ENCODE results near the gene SMAD4.

Gene SMAD4

DNA sequence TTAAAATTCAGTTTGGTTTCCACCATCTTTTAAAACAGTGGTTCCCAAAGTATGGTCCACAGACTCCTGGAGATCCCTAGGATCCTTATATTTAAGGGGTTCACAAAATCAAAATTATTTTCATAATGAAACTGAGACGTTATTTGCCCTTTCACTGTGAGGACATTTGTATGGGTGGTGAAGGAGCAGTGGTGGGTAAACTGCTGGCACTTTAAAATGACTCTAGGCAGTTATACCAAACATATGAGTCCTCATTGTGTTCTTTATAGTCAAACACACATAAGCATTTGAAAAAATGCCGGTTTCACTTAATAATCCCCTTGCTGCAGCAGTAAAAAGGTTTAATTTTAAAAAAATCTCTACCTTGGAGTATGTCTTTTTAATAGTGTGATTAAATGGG lies 7.2 kb downstream of the SMAD4 start:
- TF ChIP-seq ZBTB7A (IDR thresholded peaks at IDR 0.05; ENCODE audit: low read depth), result no peak
- TF ChIP-seq, protein P1, sequence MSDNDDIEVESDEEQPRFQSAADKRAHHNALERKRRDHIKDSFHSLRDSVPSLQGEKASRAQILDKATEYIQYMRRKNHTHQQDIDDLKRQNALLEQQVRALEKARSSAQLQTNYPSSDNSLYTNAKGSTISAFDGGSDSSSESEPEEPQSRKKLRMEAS (IDR thresholded peaks at IDR 0.05), result no peak
- no peak for TF ChIP-seq CREB1 (IDR thresholded peaks at IDR 0.05; ENCODE audit: low read depth)
- TF ChIP-seq TAF1 (IDR thresholded peaks at IDR 0.05; ENCODE audit: low read depth), result no peak
- no peak for TF ChIP-seq EGR1 (IDR thresholded peaks at IDR 0.05)
- no peak for TF ChIP-seq EP300 (IDR thresholded peaks at IDR 0.05; ENCODE audit: borderline replicate concordance)
- TF ChIP-seq YY1 (IDR thresholded peaks at IDR 0.05; ENCODE audit: low read depth), result no peak
- TF ChIP-seq FOXM1 (IDR thresholded peaks at IDR 0.05; ENCODE audit: borderline replicate concordance, low read depth), result no peak
- TF ChIP-seq CEBPB (IDR thresholded peaks at IDR 0.05), result no peak
- TF ChIP-seq, protein P2, sequence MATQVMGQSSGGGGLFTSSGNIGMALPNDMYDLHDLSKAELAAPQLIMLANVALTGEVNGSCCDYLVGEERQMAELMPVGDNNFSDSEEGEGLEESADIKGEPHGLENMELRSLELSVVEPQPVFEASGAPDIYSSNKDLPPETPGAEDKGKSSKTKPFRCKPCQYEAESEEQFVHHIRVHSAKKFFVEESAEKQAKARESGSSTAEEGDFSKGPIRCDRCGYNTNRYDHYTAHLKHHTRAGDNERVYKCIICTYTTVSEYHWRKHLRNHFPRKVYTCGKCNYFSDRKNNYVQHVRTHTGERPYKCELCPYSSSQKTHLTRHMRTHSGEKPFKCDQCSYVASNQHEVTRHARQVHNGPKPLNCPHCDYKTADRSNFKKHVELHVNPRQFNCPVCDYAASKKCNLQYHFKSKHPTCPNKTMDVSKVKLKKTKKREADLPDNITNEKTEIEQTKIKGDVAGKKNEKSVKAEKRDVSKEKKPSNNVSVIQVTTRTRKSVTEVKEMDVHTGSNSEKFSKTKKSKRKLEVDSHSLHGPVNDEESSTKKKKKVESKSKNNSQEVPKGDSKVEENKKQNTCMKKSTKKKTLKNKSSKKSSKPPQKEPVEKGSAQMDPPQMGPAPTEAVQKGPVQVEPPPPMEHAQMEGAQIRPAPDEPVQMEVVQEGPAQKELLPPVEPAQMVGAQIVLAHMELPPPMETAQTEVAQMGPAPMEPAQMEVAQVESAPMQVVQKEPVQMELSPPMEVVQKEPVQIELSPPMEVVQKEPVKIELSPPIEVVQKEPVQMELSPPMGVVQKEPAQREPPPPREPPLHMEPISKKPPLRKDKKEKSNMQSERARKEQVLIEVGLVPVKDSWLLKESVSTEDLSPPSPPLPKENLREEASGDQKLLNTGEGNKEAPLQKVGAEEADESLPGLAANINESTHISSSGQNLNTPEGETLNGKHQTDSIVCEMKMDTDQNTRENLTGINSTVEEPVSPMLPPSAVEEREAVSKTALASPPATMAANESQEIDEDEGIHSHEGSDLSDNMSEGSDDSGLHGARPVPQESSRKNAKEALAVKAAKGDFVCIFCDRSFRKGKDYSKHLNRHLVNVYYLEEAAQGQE (IDR thresholded peaks at IDR 0.05; ENCODE audit: low read depth), result no peak

DNA sequence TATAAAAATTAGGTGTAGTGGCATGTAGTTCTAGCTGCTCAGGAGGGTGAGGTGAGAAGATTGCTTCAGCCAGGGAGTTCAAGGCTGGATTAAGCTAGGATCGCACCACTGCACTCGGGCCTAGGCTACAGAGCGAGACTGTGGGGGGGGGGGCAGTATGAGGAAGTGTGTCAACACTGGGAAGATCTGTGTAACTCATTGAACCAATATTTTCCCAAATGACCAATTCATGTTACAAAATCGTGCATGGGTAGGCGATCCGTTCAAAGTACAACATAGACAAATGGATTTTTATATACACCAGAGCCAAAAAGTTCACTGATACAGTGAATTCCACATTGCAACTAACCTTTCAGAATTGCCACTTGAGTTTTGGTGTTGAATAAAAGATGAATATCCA lies 8.1 kb downstream of the SMAD4 start:
- TF ChIP-seq YY1 (IDR thresholded peaks at IDR 0.05; ENCODE audit: low read depth), result no peak
- no peak for TF ChIP-seq RAD21 (IDR thresholded peaks at IDR 0.05; ENCODE audit: low read depth)
- TF ChIP-seq TCF12 (IDR thresholded peaks at IDR 0.05; ENCODE audit: low read depth), result no peak
- TF ChIP-seq FOXM1 (IDR thresholded peaks at IDR 0.05; ENCODE audit: borderline replicate concordance, low read depth), result no peak

DNA sequence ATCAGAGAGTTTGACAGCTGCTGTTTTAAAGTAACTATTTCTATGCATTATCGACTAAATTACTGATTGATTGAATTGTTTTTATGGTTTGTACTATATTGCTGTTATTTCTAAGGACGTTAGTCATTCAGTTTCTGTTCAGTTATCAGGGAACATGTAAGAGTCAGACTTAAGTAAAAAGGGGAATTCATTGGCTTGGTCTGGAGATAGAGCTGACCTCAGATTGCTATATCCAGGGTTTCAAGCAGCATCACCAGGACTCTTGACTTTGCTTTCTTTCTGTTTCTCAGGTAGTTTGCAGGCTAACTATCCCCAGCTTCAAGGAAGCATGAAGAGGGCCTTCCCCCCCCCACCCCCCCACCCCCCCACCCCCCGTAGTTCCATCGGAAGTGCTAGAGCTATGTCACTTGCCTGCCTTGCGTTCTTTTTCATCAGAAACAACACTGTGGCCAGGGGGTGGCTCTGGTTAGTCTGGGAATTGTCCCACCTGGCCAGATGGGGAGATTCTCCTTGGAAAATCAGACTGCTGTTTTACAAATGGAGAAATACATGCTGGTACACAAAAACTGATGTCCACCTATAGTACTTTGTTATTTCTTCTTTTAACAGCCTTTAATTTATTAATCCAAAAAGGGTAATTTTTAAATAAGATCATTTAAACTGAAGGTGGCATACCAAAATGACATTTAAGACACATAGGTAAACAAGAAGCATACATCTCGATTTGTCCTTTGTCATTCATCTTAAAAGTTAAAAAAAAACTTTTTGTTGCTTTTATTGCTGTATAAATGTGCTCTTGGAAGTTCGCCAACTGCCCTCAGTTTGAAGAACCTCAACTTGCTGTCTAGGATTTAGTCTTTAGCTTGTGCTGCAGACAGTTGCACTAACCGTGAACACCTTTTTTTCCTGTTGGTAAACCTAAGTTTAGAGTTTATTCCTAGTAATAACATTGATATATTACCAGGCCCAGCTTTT lies 9.4 kb downstream of the SMAD4 start:
- TF ChIP-seq TCF12 (IDR thresholded peaks at IDR 0.05; ENCODE audit: low read depth) (no peak), EP300 (IDR thresholded peaks at IDR 0.05; ENCODE audit: borderline replicate concordance) (no peak), TEAD4 (IDR thresholded peaks at IDR 0.05) (no peak), CREB1 (IDR thresholded peaks at IDR 0.05; ENCODE audit: low read depth) (no peak), EGR1 (IDR thresholded peaks at IDR 0.05) (no peak), YY1 (IDR thresholded peaks at IDR 0.05; ENCODE audit: low read depth) (no peak), NFIC (IDR thresholded peaks at IDR 0.05) (no peak), CEBPB (IDR thresholded peaks at IDR 0.05) (no peak), RAD21 (IDR thresholded peaks at IDR 0.05; ENCODE audit: low read depth) (no peak)
- TF ChIP-seq, protein P1 (IDR thresholded peaks at IDR 0.05), result no peak
- TF ChIP-seq, protein P2 (IDR thresholded peaks at IDR 0.05; ENCODE audit: low read depth), result no peak

DNA sequence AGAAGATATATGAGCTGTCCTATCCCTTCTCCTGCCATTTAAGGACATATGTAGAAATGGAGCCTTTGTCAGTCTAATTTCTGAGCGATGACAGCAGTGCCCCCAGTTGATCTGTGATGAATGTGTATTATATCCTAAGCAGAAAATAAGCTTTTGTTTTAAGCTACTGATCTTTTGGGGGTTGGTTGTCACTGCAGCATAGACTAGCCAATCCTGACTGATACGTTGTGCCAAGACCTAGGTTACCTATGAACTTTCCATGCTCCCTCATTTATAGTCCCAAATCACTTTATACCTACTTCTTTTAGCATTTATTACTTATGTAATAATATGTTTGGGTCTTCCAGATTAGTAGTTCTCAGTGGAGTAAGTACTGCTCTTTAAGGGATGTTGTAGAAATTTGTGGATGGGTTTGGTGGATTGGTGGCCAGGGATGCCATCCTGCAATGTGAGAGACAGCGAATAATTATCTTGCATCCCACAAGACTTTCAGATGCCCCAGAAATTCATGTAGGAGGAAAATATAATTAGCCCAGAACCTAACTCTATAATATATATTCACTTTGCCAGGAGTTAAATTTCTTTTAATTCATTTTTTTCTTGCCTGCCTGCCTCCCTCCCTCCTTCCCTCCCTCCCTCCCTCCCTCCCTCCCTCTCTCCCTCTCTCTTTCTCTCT lies 11.8 kb downstream of the SMAD4 start:
- no peak for TF ChIP-seq ZBTB7A (IDR thresholded peaks at IDR 0.05; ENCODE audit: low read depth)
- TF ChIP-seq EP300 (IDR thresholded peaks at IDR 0.05; ENCODE audit: borderline replicate concordance), result no peak
- TF ChIP-seq FOXM1 (IDR thresholded peaks at IDR 0.05; ENCODE audit: borderline replicate concordance, low read depth), result no peak
- TF ChIP-seq CEBPB (IDR thresholded peaks at IDR 0.05), result no peak
- no peak for TF ChIP-seq TEAD4 (IDR thresholded peaks at IDR 0.05)
- TF ChIP-seq EGR1 (IDR thresholded peaks at IDR 0.05), result no peak
- TF ChIP-seq, protein P1 (IDR thresholded peaks at IDR 0.05), result no peak
- no peak for TF ChIP-seq NFIC (IDR thresholded peaks at IDR 0.05)
- no peak for TF ChIP-seq CREB1 (IDR thresholded peaks at IDR 0.05; ENCODE audit: low read depth)
- TF ChIP-seq, protein P3, sequence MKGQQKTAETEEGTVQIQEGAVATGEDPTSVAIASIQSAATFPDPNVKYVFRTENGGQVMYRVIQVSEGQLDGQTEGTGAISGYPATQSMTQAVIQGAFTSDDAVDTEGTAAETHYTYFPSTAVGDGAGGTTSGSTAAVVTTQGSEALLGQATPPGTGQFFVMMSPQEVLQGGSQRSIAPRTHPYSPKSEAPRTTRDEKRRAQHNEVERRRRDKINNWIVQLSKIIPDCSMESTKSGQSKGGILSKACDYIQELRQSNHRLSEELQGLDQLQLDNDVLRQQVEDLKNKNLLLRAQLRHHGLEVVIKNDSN (IDR thresholded peaks at IDR 0.05), result no peak
- TF ChIP-seq TCF12 (IDR thresholded peaks at IDR 0.05; ENCODE audit: low read depth), result no peak
- no peak for TF ChIP-seq RAD21 (IDR thresholded peaks at IDR 0.05; ENCODE audit: low read depth)
- no peak for TF ChIP-seq YY1 (IDR thresholded peaks at IDR 0.05; ENCODE audit: low read depth)
- TF ChIP-seq TAF1 (IDR thresholded peaks at IDR 0.05; ENCODE audit: low read depth), result no peak
- TF ChIP-seq, protein P2 (IDR thresholded peaks at IDR 0.05; ENCODE audit: low read depth), result no peak

Measured in Ishikawa (cell line).